ENCODE data around the gene BTBD16. TPM values are rescaled to one million over a fixed set of nuclear protein-coding genes. Genes with fewer than 3 reads are reported as not detected.

Gene BTBD16
- total RNA-seq, 2 donors from 2014 or later, result not detected

- intact Hi-C loops (cut with DNase I), result no loop called here
- Histone ChIP-seq H3K36me3 (replicated peaks in 1 of 2; ENCODE audit: insufficient read depth in 1 of 2, low read depth in 2 of 2) (no peaks in the 10 kb centered on the region), H3K27ac (no peak overlapping the region), H3K4me1 (no peaks in the 10 kb centered on the region), H3K9me3 (no peaks in the 10 kb centered on the region), H3K27me3 (no peaks in the 10 kb centered on the region), H3K4me3 (no peak overlapping the region)
- ATAC-seq (no peak), DNase-seq (no peak)
- TF ChIP-seq, protein P1, sequence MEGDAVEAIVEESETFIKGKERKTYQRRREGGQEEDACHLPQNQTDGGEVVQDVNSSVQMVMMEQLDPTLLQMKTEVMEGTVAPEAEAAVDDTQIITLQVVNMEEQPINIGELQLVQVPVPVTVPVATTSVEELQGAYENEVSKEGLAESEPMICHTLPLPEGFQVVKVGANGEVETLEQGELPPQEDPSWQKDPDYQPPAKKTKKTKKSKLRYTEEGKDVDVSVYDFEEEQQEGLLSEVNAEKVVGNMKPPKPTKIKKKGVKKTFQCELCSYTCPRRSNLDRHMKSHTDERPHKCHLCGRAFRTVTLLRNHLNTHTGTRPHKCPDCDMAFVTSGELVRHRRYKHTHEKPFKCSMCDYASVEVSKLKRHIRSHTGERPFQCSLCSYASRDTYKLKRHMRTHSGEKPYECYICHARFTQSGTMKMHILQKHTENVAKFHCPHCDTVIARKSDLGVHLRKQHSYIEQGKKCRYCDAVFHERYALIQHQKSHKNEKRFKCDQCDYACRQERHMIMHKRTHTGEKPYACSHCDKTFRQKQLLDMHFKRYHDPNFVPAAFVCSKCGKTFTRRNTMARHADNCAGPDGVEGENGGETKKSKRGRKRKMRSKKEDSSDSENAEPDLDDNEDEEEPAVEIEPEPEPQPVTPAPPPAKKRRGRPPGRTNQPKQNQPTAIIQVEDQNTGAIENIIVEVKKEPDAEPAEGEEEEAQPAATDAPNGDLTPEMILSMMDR (IDR thresholded peaks at IDR 0.05), result no peak
- TF ChIP-seq POLR2A (IDR thresholded peaks at IDR 0.05), result no peak
- WGBS, 2 donors, result 55 to 65% methylated on average over 8 of the region's 8 CpGs
These were observed 81.9 kb downstream of the BTBD16 start for GRCh38 chr10:122352817-122353525.

DNA sequence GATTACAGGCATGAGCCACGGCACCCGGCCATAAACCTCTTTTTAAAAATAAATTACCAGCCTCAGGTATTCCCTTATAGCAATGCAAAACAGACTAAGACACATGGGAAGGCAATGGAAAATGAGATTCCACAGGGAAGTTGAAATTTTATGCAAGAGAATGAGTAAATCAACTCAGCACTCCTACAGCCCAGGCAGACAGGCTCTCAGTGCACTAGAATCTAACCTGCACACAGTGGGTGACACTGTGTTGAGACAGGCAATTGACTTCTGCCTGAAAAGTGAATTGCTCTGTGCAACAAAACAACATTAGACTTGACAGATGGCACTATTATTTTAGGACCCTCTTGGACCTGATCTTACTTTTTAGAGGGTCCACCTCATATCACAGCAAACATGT, 83.3 kb downstream of the BTBD16 start:
- Histone ChIP-seq H3K4me1 (no peaks in the 10 kb centered on the region), H3K27me3 (no peaks in the 10 kb centered on the region), H3K27ac (no peak overlapping the region), H3K36me3 (replicated peaks in 1 of 2; ENCODE audit: insufficient read depth in 1 of 2, low read depth in 2 of 2) (no peaks in the 10 kb centered on the region), H3K4me3 (no peak overlapping the region), H3K9me3 (no peaks in the 10 kb centered on the region)
- DNase-seq, result no peak
- TF ChIP-seq, protein P1 (IDR thresholded peaks at IDR 0.05), result no peak
- TF ChIP-seq POLR2A (IDR thresholded peaks at IDR 0.05), result no peak
- 77 to 83% methylated on average over 2 of the region's 2 CpGs for WGBS, 2 donors
- ATAC-seq, result no peak
- intact Hi-C loops (cut with DNase I), result no loop called here

DNA sequence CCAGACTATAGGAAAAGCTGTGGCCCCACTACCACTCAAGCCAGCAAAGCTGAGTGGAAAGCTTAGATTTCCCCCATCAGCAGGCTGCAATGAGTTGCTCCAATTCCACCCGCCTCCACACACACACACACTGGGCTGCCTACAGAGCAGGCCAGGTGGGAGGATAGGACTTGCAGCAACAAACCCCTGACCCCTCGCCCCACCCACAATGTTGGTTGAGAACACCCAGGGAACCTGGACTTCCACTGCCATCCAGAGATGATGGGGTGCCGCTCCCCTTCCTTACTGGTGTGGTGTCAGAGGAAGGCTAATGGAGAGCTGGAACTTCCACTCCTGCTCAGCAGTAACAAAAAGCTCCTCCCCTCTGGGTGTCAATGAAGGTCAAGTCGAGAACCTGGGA, 86.6 kb downstream of the BTBD16 start:
- ATAC-seq (no peak), DNase-seq (no peak)
- WGBS, 2 donors, result 76 to 82% methylated on average over 3 to 4 of the region's 4 CpGs
- H3K4me1 ChIP-seq, result no peaks in the 10 kb centered on the region
- no peak overlapping the region for H3K27ac ChIP-seq
- H3K9me3 ChIP-seq, result no peaks in the 10 kb centered on the region
- no peak overlapping the region for H3K4me3 ChIP-seq
- no peak for TF ChIP-seq POLR2A (IDR thresholded peaks at IDR 0.05)
- TF ChIP-seq, protein P1 (IDR thresholded peaks at IDR 0.05), result no peak
- intact Hi-C loops (cut with DNase I), result no loop called here
- H3K27me3 ChIP-seq, result no peaks in the 10 kb centered on the region
- H3K36me3 ChIP-seq (replicated peaks in 1 of 2; ENCODE audit: insufficient read depth in 1 of 2, low read depth in 2 of 2), result no peaks in the 10 kb centered on the region

GRCh38 chr10:122359621-122360020, 88.5 kb downstream of the BTBD16 start:
- no peaks in the 10 kb centered on the region for H3K9me3 ChIP-seq
- no peaks in the 10 kb centered on the region for H3K36me3 ChIP-seq (replicated peaks in 1 of 2; ENCODE audit: insufficient read depth in 1 of 2, low read depth in 2 of 2)
- H3K27me3 ChIP-seq, result no peaks in the 10 kb centered on the region
- WGBS, 2 donors, result 80 to 88% methylated on average over 2 of the region's 2 CpGs
- DNase-seq (no peak), ATAC-seq (no peak)
- TF ChIP-seq POLR2A (IDR thresholded peaks at IDR 0.05), result no peak
- TF ChIP-seq, protein P1 (IDR thresholded peaks at IDR 0.05), result no peak
- no peaks in the 10 kb centered on the region for H3K4me1 ChIP-seq
- no peak overlapping the region for H3K27ac ChIP-seq
- no peak overlapping the region for H3K4me3 ChIP-seq
- intact Hi-C loops (cut with DNase I), result no loop called here

DNA sequence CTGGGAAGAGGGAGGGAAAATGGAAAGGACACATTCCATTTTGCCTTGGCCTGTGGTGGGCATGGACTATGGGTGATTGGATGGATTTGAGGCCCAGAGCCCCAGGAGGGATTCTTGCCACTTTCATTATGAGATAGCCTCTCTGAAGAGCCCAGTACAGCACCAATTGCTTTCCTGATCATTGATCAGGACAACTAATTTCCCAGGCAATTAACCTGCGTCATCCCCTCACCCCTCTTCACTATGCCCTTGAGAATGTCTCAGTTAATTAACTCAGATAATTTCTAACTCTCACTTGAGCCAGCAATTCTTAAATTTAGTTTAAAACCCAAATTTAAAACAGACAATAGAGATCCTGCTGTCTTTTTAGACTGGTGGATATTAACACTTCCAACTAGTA, 90.0 kb downstream of the BTBD16 start:
- intact Hi-C loops (cut with DNase I), result no loop called here
- 94 to 100% methylated on average over 1 of the region's 1 CpG for WGBS, 2 donors
- no peak for DNase-seq

More for the DNA sequence above, 90.0 kb downstream of the BTBD16 start:
- H3K9me3 ChIP-seq, result no peaks in the 10 kb centered on the region
- TF ChIP-seq POLR2A (IDR thresholded peaks at IDR 0.05), result no peak
- TF ChIP-seq, protein P1 (IDR thresholded peaks at IDR 0.05), result no peak
- no peaks in the 10 kb centered on the region for H3K27me3 ChIP-seq
- H3K4me1 ChIP-seq, result no peaks in the 10 kb centered on the region
- no peak for ATAC-seq
- H3K4me3 ChIP-seq, result no peak overlapping the region
- H3K27ac ChIP-seq, result no peak overlapping the region
- no peaks in the 10 kb centered on the region for H3K36me3 ChIP-seq (replicated peaks in 1 of 2; ENCODE audit: insufficient read depth in 1 of 2, low read depth in 2 of 2)

Data from body of pancreas (tissue), 4 donors.